ENCODE results near the gene SLC17A1.

- TF ChIP-seq CTCF (conservative IDR thresholded peaks at IDR 0.05 in 1 of 2, IDR thresholded peaks at IDR 0.05 in 1 of 2; ENCODE audit: low read depth in 1 of 2, low read length in 2 of 2): no peak
- no peak for TF ChIP-seq EZH2 (IDR thresholded peaks at IDR 0.05; ENCODE audit: low read length, missing control alignments)
Measured at GRCh38 chr6:25781134-25781533, 50.7 kb downstream of the SLC17A1 start.
